GM12892 (cell line): ENCODE measurements around the gene BRF1.

Source experiments
- POLR2A ChIP-seq: IDR thresholded peaks from 2 replicates; pipeline ENCODE4 v1.6.1; 2011; ENCODE audit warnings: low read depth, low read length, control low read depth
- POLR2AphosphoS5 ChIP-seq: IDR thresholded peaks from 2 replicates; pipeline ENCODE4 v1.6.1; 2011; ENCODE audit warnings: low read depth, low read length, control low read depth

GRCh38 chr14:105281371-105282097 lies 19.3 kb downstream of the BRF1 start:
- TF ChIP-seq POLR2A (no peak), POLR2AphosphoS5 (no peak)
